ENCODE data around the gene CATSPER3.

GRCh38 chr5:135012033-135012588 lies 44.4 kb downstream of the CATSPER3 start:
- TF ChIP-seq CTCF (IDR thresholded peaks at IDR 0.05) (no peak), POLR2A (IDR thresholded peaks at IDR 0.05) (no peak)
